Keratinocyte (primary cell): Measurements from ENCODE around the gene DES.

Experiments used
- CTCF ChIP-seq, 3 experiments: IDR thresholded peaks in 1 of 3; conservative IDR thresholded peaks in 1 of 3; optimal IDR thresholded peaks in 1 of 3; 2 replicates in 2 of 3; 3 replicates in 1 of 3; pipeline versions ENCODE3 to v1.5.1; 2011; ENCODE audit warnings: low read length in 3 of 3, mild to moderate bottlenecking in 3 of 3, moderate library complexity in 2 of 3, control low read depth in 1 of 3, inconsistent platforms in 1 of 3; ENCODE audit not compliant: insufficient read depth in 2 of 3; ENCODE audit errors: extremely low read depth in 1 of 3
- EZH2 ChIP-seq: IDR thresholded peaks from one replicate; pipeline ENCODE4 v1.6.1; 2012; ENCODE audit warnings: inconsistent platforms, mild to moderate bottlenecking, low read length, moderate library complexity

- TF ChIP-seq EZH2 (no peak), CTCF (optimal IDR thresholded peaks at IDR 0.05 in 1 of 3, IDR thresholded peaks at IDR 0.05 in 1 of 3, conservative IDR thresholded peaks at IDR 0.05 in 1 of 3; ENCODE audit: extremely low read depth in 1 of 3, insufficient read depth in 2 of 3, low read length in 3 of 3) (no peak)
Measured at GRCh38 chr2:219446689-219447088, 28.5 kb downstream of the DES start.
